GM19328 (cell line): ENCODE data around the gene SYNC.
"Not testable (repeated sequence)": the region's sequence is repeated elsewhere in the genome, so short reads cannot be mapped to it uniquely, and the experiment has no call there.

Experiments used
- ATAC-seq: cut with Tn5 transposase; IDR thresholded peaks from one replicate; pipeline ENCODE4 v1.9.1; 2021; ENCODE audit warnings: mild to moderate bottlenecking, moderate library complexity; ENCODE audit not compliant: unreplicated experiment

Gene SYNC

DNA sequence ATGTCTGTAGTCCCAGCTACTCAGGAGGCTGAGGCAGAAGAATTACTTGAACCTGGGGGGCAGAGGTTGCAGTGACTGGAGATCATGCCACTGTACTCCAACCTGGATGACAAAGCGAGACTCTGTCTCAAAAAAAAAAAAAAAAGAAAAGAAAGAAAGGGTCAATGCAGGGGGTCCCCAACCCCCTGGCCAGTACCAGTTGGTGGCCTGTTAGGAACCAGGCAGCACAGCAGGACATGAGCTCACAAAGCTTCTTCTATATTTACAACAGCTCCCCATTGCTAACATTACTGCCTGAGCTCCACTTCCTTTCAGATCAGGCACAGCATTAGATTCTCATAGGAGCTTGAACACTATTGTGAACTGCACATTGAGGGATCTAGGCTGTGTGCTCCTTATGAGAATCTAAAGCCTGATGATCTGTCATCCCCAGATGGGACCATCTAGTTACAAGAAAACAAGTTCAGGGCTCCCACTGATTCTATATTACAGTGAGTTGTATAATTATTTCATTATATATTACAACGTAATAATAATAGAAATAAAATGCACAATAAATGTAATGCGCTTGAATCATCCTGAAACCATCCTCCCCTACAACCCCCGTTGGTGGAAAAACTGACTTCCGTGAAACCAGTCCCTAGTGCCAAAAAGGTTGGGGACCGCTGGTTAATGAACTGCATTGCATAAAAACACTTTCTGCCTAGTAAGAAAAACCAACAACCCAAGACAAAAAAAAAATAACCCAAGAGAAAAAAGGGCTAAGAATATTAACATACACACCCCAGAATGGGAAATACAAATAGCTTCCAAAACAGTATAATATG lies 55.0 kb downstream of the SYNC start:
- ATAC-seq, result no peak

DNA sequence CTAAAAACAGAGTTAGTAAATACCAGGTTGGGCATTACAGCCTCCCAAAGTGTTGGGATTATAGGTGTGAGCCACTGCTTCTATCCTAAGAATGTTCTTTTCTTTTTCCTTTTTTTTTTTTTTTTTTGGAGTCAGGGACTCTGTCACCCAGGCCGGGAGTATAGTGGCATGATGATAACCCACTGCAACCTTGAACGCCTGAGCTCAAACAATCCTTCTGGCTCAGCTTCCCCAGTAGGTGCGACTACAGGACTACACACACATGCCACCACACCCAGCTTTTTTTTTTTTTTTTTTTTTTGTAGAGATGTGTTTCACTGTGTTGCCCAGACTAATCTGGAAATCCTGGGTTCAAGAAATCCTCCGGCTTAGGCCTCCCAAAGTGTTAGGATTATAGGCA lies 58.1 kb downstream of the SYNC start:
- no peak for ATAC-seq

DNA sequence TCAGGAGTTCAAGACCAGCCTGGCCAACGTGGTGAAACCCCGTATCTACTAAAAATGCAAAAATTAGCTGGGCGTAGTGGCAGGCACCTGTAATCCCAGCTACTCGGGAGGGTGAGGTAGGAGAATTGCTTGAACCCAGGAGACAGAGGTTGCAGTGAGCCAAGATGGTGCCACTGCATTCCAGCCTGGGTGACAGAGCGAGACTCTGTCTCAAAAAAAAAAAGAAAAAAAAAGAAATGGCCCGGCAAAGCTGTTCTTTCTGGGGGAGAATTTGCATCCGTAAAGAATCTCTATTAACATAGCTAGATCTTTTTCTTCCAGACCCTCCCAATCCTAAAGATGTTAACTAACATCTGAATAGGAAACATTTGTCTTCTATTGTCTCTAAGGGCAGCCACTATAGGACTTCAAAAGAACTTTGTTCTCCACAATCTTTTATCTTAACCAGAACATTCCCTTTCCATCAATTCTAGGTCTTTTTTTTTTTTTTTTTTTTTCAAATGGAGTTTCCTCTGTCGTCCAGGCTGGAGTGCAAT lies 60.2 kb downstream of the SYNC start:
- not testable (repeated sequence) for ATAC-seq

DNA sequence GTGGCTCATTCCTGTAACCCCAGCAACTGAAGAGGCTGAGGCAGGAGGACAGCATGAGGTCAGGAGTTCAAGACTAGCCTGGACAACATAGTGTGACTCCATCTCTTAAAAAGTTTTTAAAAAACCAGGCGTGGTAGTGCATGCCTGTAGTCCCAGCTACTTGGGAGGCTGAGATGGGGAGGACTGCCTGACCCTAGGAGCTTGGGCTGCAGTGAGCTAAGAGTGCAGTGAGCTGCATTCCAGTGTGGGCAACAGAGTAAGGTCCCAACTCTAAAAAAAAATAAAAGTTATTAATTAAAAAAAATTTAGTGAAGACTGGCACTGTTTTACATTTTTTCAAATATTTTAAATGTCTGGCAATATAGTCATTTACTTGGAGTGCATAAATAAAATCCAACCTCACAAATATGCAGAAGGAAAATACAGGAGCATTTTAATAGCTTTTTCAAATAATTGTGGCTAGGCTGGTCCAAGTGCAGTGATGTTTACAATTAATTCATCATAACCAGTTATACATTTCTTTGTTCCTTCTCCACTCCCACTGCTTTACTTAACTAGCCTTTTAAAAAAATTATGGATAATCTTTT lies 63.0 kb downstream of the SYNC start:
- ATAC-seq, result no peak

DNA sequence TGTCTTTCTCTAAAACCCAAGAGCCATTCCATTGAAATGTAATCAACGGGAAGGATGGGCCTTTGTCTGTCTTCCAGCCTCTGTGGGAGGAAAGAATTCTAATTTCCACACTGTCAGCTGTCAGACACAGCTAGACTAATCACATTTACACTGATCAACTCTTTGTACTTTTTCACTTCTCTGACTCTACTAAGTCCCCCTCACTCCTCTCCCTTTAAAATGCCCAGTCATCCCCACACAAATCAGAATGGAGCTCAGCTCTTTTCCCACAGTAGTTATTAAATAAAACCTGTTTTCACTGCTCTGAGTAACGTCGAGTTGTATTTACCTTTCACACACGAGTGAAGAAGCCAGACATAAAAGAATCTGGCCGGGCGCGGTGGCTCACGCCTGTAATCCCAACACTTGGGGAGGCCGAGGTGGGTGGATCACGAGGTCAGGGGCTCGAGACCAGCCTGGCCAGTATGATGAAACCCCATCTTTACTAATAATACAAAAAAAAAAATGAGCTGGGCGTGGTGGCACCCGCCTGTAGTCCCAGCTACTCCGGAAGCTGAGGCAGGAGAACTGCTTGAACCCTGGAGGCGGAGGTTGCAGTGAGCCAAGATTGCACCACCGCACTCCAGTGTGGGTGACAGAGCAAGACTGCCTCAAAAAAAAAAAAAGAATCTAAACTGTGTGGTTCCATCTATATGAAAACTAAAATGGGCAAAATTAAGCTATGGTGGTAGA lies 65.5 kb downstream of the SYNC start:
- no peak for ATAC-seq

DNA sequence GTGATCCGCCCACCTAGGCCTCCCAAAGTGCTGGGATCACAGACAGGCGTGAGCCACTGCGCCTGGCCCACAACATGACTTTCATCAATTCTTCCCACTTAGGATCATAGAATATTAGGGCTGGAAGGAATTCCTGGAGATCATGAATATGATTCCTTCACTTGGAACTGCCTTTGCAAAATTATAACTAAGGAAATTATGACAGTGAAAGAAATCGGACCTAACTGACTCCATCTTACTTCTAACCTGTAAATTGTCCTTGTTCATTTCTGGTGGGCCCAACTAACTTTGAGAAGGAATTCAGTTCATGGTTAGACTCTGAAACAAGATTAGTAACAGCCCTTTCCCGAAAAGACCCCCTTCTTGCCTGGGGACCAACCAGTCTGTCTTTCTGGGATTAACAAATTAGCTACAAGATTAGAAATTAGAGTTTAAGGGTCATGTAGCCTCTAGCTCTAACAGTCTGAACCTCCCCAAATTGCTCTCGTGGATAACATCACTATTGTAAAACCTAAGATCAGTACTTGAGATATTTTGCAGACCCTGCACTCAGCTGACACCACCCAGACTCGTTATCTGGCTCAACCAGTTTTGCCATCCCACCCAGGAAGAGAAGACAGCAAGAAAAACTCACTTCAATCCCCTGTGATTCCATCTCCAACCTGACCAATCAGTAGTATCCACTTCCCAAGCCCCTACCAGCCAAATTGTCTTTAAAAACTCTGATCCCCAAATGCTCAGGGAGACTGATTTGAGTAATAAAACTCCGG lies 66.9 kb downstream of the SYNC start:
- no peak for ATAC-seq

DNA sequence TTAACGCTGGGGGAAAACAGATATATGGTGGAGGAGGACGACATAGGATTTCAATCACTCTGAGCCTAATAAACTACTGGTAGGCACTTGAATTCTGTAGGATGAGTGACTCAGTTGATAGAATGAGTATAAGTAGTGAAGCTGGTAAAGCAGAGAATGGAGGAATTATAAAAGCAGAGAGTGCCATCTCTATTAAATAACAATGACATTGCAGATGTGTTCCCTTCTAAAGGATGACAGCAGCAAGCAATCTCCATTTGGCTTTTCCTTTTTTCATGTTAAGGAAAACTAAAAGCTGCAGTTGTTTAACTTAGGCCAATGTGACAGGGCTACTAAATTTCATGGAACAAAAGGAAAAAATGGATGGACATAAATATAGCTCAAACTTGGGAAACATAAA lies 69.7 kb downstream of the SYNC start:
- ATAC-seq, result no peak

DNA sequence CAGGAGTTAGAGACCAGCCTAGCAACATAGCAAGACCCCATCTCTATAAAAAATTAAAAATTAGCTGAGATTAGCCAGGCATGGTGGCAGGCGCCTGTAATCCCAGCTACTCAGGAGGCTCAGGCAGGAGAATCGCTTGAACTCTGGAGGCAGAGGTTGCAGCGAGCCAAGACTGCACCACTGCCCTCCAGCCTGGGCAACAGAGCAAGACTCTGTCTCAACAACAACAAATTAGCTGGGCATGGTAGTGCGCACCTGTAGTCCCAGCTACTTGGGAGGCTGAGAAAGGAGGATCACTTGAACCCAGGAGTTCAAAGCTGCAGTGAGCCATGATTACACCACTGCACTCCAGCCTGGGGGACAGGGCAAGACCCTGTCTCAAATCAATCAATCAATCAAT lies 72.4 kb downstream of the SYNC start:
- not testable (repeated sequence) for ATAC-seq
